DOHH2 (cell line): ENCODE measurements around the gene GTPBP4.

Experiments used
- CTCF ChIP-seq: fragments of 200-600 bp; sonication (generic); IDR thresholded peaks from one replicate; pipeline ENCODE4 v1.5.1; 2014; ENCODE audit warnings: antibody characterized with exemption, mild to moderate bottlenecking, low read depth, low read length; ENCODE audit not compliant: poor library complexity, severe bottlenecking
- EZH2phosphoT487 ChIP-seq: fragments of 200-600 bp; sonication (generic); IDR thresholded peaks from 2 replicates; pipeline ENCODE4 v1.6.1; 2017; ENCODE audit warnings: borderline replicate concordance, mild to moderate bottlenecking, antibody characterized with exemption, low read length, moderate library complexity, mixed read lengths

- TF ChIP-seq EZH2phosphoT487 (no peak), CTCF (no peak)
These were observed 14.0 kb upstream of the GTPBP4 start for GRCh38 chr10:974038-974784.
